Measurements from ENCODE around the gene ARRDC5. TPM values are rescaled to one million over a fixed set of nuclear protein-coding genes. Genes with fewer than 3 reads are reported as not detected.

ARRDC5 gene
- total RNA-seq, 1 experiment from 2014 or later = not detected

DNA sequence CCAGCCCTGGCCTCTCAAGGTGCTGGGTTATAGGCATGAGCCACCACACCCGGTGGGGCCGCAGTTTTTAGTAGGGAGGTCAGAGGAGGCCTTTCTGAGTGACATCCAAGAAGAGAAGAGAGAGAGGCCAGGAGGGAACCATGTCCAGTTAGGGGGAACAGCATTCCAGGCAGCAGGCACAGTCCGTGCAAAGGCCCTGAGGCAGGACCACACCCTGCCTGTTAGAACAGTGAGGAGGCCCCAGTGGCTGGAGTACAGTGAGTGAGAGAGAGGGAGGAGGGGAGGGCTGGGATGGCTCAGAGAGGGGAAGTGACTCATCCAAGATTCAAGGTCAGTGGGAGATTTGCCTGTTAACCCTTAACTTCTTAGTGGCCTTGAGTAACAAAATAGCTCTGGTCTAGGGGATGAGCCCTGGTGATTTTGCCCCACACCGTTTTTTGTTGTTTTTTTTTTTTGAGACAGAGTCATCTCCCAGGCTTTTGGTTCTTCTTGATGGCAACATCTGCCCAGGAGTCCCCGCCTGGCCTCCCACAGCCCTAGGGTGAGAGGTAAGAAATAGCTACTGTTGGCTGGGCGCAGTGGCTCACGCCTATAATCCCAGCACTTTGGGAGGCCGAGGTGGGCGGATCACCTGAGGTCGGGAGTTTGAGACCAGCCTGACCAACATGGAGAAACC is 32.5 kb downstream of the ARRDC5 start:
- no peak overlapping the region for H3K4me3 Mint-ChIP-seq
- no peak for DNase-seq (ENCODE audit: low spot score)
- H3K36me3 Mint-ChIP-seq = no peaks in the 10 kb centered on the region
- no peaks in the 10 kb centered on the region for H3K9me3 Mint-ChIP-seq
- no peak for ATAC-seq
- H3K27me3 Mint-ChIP-seq (ENCODE audit: low read depth) = no peaks in the 10 kb centered on the region; the same call in 1 of the 2 replicates
- ChIA-PET POLR2A (no interaction called here), CTCF (interaction anchor here (0.8 to 5.2 kb wide), 5 partner anchors 18 to 61 kb away, joined by 3 to 64 read pairs (median 7); no protein-coding TSS in a partner anchor)
- no peak for TF ChIP-seq AFF4 (CRISPR knock-in tag; IDR thresholded peaks at IDR 0.05; ENCODE audit: borderline replicate concordance)
- TF ChIP-seq, protein P1, sequence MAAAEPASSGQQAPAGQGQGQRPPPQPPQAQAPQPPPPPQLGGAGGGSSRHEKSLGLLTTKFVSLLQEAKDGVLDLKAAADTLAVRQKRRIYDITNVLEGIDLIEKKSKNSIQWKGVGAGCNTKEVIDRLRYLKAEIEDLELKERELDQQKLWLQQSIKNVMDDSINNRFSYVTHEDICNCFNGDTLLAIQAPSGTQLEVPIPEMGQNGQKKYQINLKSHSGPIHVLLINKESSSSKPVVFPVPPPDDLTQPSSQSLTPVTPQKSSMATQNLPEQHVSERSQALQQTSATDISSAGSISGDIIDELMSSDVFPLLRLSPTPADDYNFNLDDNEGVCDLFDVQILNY (CRISPR knock-in tag; IDR thresholded peaks at IDR 0.05) = no peak
- peak; percentile 69; the same call in 1 of the 2 replicates for TF ChIP-seq GTF2I (CRISPR knock-in tag; conservative IDR thresholded peaks at IDR 0.05)
- H3K27ac Mint-ChIP-seq = no peak overlapping the region
- H3K4me1 Mint-ChIP-seq = peaks cover 8% of the 10 kb centered on the region

GRCh38 chr19:4868286-4868834 is 34.3 kb downstream of the ARRDC5 start:
- ChIA-PET CTCF (interaction anchor here (0.7 to 4.0 kb wide), 8 partner anchors 16 to 178 kb away, joined by 3 to 33 read pairs (median 8); partner anchors contain the start of genes ARRDC5 and FEM1A), POLR2A (interaction anchor here (1.3 kb wide), 1 partner anchor 10 kb away, joined by 3 read pairs; no protein-coding TSS in a partner anchor)
- DNase-seq (ENCODE audit: low spot score) = no peak
- Mint-ChIP-seq H3K4me1 (peaks cover 8% of the 10 kb centered on the region), H3K36me3 (0 out of 2 replicates have a peak, but pooled peaks cover 2% of the 10 kb centered on the region), H3K9me3 (no peaks in the 10 kb centered on the region), H3K27me3 (ENCODE audit: low read depth) (no peaks in the 10 kb centered on the region; the same call in 1 of the 2 replicates), H3K4me3 (peak overlapping the region; percentile 80), H3K27ac (no peak overlapping the region)
- ATAC-seq = no peak
- TF ChIP-seq PRRX2 (CRISPR knock-in tag; IDR thresholded peaks at IDR 0.05) = no peak
- TF ChIP-seq CBFB (CRISPR knock-in tag; IDR thresholded peaks at IDR 0.05; ENCODE audit: low read depth) = no peak
- TF ChIP-seq FOXJ3 (CRISPR knock-in tag; IDR thresholded peaks at IDR 0.05; ENCODE audit: borderline replicate concordance) = no peak
- no peak for TF ChIP-seq AFF4 (CRISPR knock-in tag; IDR thresholded peaks at IDR 0.05; ENCODE audit: borderline replicate concordance)

DNA sequence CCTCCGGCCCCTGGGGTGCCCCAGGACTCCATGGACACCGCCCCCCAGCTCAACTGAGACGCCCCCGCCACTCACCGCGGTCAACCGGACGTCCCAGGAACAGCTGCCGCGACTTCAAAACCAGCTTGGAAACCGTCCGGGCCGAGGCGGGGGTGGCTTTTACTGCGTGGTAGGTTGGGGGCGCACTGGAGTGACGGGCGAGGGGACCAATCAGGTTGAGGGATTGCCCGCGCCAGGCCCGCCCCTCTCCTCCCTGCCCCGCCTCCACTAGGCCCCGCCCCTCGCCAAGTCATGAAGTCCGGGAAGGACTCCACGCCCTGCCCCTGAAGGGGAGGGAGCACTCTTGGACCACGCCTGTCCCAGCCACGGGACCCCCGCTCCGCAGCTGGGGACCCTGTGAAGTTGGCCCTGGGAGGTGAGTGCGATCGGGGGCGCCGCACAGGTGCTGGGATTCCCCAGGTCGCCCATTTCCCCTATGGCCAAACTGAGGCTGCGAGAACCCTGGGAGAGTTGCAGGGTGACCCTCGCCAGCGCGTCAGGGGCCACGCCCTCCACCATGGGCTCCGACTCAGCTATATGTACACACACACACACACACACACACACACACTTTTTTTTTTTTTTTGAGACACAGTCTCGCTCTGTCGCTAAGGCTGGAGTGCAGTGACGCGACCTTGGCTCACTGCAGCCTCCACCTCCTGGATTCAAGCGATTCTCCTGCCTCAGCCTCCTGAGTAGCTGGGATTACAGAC is 35.0 kb downstream of the ARRDC5 start, which contains the start of gene PLIN3:
Gene PLIN3 (minus strand): TSS at position 134 of the 752 bp plus-strand sequence. CDS start 6,273 bp downstream, outside the sequence.
- TF ChIP-seq, protein P2, sequence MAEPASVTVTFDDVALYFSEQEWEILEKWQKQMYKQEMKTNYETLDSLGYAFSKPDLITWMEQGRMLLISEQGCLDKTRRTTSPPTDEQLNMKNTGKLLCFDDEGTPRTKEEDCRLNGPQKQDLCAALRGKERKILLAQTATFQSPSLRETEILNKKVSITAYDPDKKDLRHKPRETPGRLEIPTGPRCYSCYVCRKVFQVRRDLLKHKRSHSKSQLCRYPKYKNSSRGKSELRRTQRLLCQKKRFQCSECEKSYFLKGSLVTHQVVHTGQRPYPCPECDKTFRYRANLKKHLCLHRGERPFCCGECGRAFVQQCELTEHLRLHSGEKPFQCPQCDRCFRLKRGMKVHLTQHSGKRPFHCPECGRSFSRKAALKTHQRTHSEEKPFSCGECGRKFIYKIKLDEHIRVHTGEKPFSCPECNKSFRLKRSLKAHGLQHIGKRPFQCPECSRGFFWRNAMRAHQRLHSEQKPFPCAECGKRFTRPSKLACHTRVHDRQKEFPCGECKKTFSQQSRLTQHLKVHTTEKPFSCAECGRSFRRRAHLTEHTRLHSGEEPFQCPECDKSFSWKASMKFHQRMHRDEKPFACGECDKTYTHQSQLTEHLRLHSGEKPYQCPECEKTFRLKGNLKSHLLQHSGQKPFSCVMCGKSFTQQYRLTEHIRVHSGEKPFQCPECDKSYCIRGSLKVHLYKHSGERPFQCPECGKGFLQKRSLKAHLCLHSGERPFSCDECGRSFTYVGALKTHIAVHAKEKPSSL (CRISPR knock-in tag; conservative IDR thresholded peaks at IDR 0.05) = no peak
- TF ChIP-seq ZNF121 (CRISPR knock-in tag; IDR thresholded peaks at IDR 0.05) (0 out of 2 replicates have a peak, but pooled peaks have one; percentile 27), NFE2L1 (CRISPR knock-in tag; IDR thresholded peaks at IDR 0.05) (0 out of 2 replicates have a peak, but pooled peaks have one; percentile 31), SP1 (CRISPR knock-in tag; conservative IDR thresholded peaks at IDR 0.05) (peak; percentile 91), NFYB (CRISPR knock-in tag; conservative IDR thresholded peaks at IDR 0.05; ENCODE audit: low read depth) (peak; percentile 81), FOXK1 (CRISPR knock-in tag; IDR thresholded peaks at IDR 0.05) (no peak), GTF2I (CRISPR knock-in tag; conservative IDR thresholded peaks at IDR 0.05) (peak; percentile 97)
- Mint-ChIP-seq H3K27me3 (ENCODE audit: low read depth) (no peaks in the 10 kb centered on the region; the same call in 1 of the 2 replicates), H3K4me1 (peaks cover 8% of the 10 kb centered on the region), H3K36me3 (0 out of 2 replicates have a peak, but pooled peaks cover 2% of the 10 kb centered on the region), H3K9me3 (no peaks in the 10 kb centered on the region), H3K4me3 (peak within 1 kb of the TSS; percentile 80), H3K27ac (peak within 1 kb of the TSS; percentile 66)
- ChIA-PET POLR2A (interaction anchor here (0.6 to 1.3 kb wide), 3 partner anchors 11 to 1146 kb away, joined by 3 to 4 read pairs (median 3); no protein-coding TSS in a partner anchor), CTCF (interaction anchor here (0.7 to 4.0 kb wide), 16 partner anchors 9 to 219 kb away, joined by 3 to 33 read pairs (median 4); partner anchors contain the start of genes ARRDC5, FEM1A and KDM4B)
- peak; percentile 96 for DNase-seq (ENCODE audit: low spot score)
- ATAC-seq = peak; percentile 95

Data from WTC11 (cell line).